IPS DF 6.9 (cell line): ENCODE data around the gene TRAF3.

Experiments used
- DNase-seq: peaks from one replicate; pipeline ENCODE4 v3.0.0-alpha.2; 2013; ENCODE audit warnings: low read depth, low spot score
- H3K27ac ChIP-seq: one replicate; pipeline ENCODE4 v1.5.1; 2013; ENCODE audit warnings: low read length, control low read depth
- H3K27me3 ChIP-seq: 2 replicates; pipeline ENCODE4 v1.6.1; 2013; ENCODE audit warnings: mild to moderate bottlenecking, low read length; ENCODE audit not compliant: control insufficient read depth, insufficient read depth
- H3K36me3 ChIP-seq: 2 replicates; pipeline ENCODE4 v1.6.1; 2013; ENCODE audit warnings: low read length; ENCODE audit not compliant: control insufficient read depth, insufficient read depth
- H3K4me1 ChIP-seq: 2 replicates; pipeline ENCODE4 v1.6.1; 2013; ENCODE audit warnings: low read length; ENCODE audit not compliant: control insufficient read depth, insufficient read depth
- H3K4me3 ChIP-seq: 2 replicates; pipeline ENCODE4 v1.5.1; 2013; ENCODE audit warnings: mild to moderate bottlenecking, low read length
- H3K9me3 ChIP-seq: 2 replicates; pipeline ENCODE4 v1.6.1; 2013; ENCODE audit warnings: low read length, inconsistent platforms; ENCODE audit not compliant: control insufficient read depth, insufficient read depth
- WGBS: extraction: QIAGEN DNeasy Blood & Tissue Kit; methylation state at CpG from one replicate; pipeline ENCODE4 v1.1.7; 2013; ENCODE audit warnings: mixed read lengths, missing lambda C conversion rate; ENCODE audit not compliant: insufficient read length, insufficient coverage; 5-methylcytosine and 5-hydroxymethylcytosine counted together

TRAF3 gene

GRCh38 chr14:102809870-102810269 lies 32.6 kb downstream of the TRAF3 start:
- no peaks in the 10 kb centered on the region for H3K36me3 ChIP-seq
- no CpG with 5 or more reads among the region's 3 CpGs for WGBS
- H3K9me3 ChIP-seq = no peaks in the 10 kb centered on the region
- H3K27ac ChIP-seq = no peak overlapping the region
- no peak for DNase-seq
- H3K27me3 ChIP-seq = no peaks in the 10 kb centered on the region
- peaks cover 1% of the 10 kb centered on the region; the same call in 1 of the 2 replicates for H3K4me1 ChIP-seq
- H3K4me3 ChIP-seq = no peak overlapping the region

GRCh38 chr14:102810523-102810922 lies 33.3 kb downstream of the TRAF3 start:
- Histone ChIP-seq H3K27ac (no peak overlapping the region), H3K9me3 (no peaks in the 10 kb centered on the region), H3K4me3 (no peak overlapping the region), H3K27me3 (no peaks in the 10 kb centered on the region), H3K36me3 (no peaks in the 10 kb centered on the region), H3K4me1 (peaks cover 1% of the 10 kb centered on the region; the same call in 1 of the 2 replicates)
- DNase-seq = no peak
- WGBS = no CpG with 5 or more reads among the region's 3 CpGs

- Histone ChIP-seq H3K27ac (no peak overlapping the region), H3K36me3 (no peaks in the 10 kb centered on the region), H3K27me3 (no peaks in the 10 kb centered on the region), H3K4me3 (no peak overlapping the region), H3K9me3 (no peaks in the 10 kb centered on the region), H3K4me1 (no peaks in the 10 kb centered on the region)
- WGBS = no CpG with 5 or more reads among the region's 12 CpGs
- DNase-seq = no peak
Observed at GRCh38 chr14:102811254-102811963, 34.2 kb downstream of the TRAF3 start.

GRCh38 chr14:102811971-102812370 lies 34.7 kb downstream of the TRAF3 start:
- WGBS = no CpG with 5 or more reads among the region's 2 CpGs
- Histone ChIP-seq H3K4me1 (no peaks in the 10 kb centered on the region), H3K36me3 (no peaks in the 10 kb centered on the region)

GRCh38 chr14:102813691-102814090 lies 36.4 kb downstream of the TRAF3 start:
- WGBS = no CpG with 5 or more reads among the region's 5 CpGs
- Histone ChIP-seq H3K4me3 (no peak overlapping the region), H3K9me3 (no peaks in the 10 kb centered on the region), H3K27me3 (no peaks in the 10 kb centered on the region), H3K4me1 (no peaks in the 10 kb centered on the region), H3K27ac (no peak overlapping the region), H3K36me3 (no peaks in the 10 kb centered on the region)
- DNase-seq = no peak

More at GRCh38 chr14:102811971-102812370, 34.7 kb downstream of the TRAF3 start:
- no peaks in the 10 kb centered on the region for H3K9me3 ChIP-seq
- no peaks in the 10 kb centered on the region for H3K27me3 ChIP-seq
- H3K4me3 ChIP-seq = no peak overlapping the region
- no peak overlapping the region for H3K27ac ChIP-seq
- no peak for DNase-seq

- no peak overlapping the region for H3K4me3 ChIP-seq
Observed at GRCh38 chr14:102817318-102817717, 40.1 kb downstream of the TRAF3 start.

GRCh38 chr14:102817942-102818940 lies 41.0 kb downstream of the TRAF3 start:
- Histone ChIP-seq H3K36me3 (no peaks in the 10 kb centered on the region), H3K4me3 (no peak overlapping the region), H3K27me3 (no peaks in the 10 kb centered on the region), H3K9me3 (no peaks in the 10 kb centered on the region), H3K4me1 (peaks cover 9% of the 10 kb centered on the region; the same call in 1 of the 2 replicates), H3K27ac (no peak overlapping the region)
- no CpG with 5 or more reads among the region's 10 CpGs for WGBS
- no peak for DNase-seq

More at GRCh38 chr14:102817318-102817717, 40.1 kb downstream of the TRAF3 start:
- Histone ChIP-seq H3K9me3 (no peaks in the 10 kb centered on the region), H3K27ac (no peak overlapping the region), H3K27me3 (no peaks in the 10 kb centered on the region), H3K36me3 (no peaks in the 10 kb centered on the region), H3K4me1 (peaks cover 9% of the 10 kb centered on the region; the same call in 1 of the 2 replicates)
- no CpG with 5 or more reads among the region's 2 CpGs for WGBS
- no peak for DNase-seq

GRCh38 chr14:102819176-102819628 lies 42.0 kb downstream of the TRAF3 start:
- Histone ChIP-seq H3K4me3 (no peak overlapping the region), H3K36me3 (no peaks in the 10 kb centered on the region), H3K27ac (no peak overlapping the region), H3K9me3 (no peaks in the 10 kb centered on the region), H3K4me1 (peaks cover 9% of the 10 kb centered on the region; the same call in 1 of the 2 replicates), H3K27me3 (no peaks in the 10 kb centered on the region)
- no peak for DNase-seq
- WGBS = no CpG with 5 or more reads among the region's 9 CpGs

GRCh38 chr14:102819747-102820330 lies 42.6 kb downstream of the TRAF3 start:
- Histone ChIP-seq H3K36me3 (no peaks in the 10 kb centered on the region), H3K9me3 (no peaks in the 10 kb centered on the region), H3K4me3 (no peak overlapping the region), H3K27me3 (no peaks in the 10 kb centered on the region), H3K27ac (no peak overlapping the region), H3K4me1 (peaks cover 9% of the 10 kb centered on the region; the same call in 1 of the 2 replicates)
- WGBS = no CpG with 5 or more reads among the region's 15 CpGs
- no peak for DNase-seq

GRCh38 chr14:102821252-102821651 lies 44.0 kb downstream of the TRAF3 start:
- no peak for DNase-seq
- H3K9me3 ChIP-seq = no peaks in the 10 kb centered on the region
- H3K27me3 ChIP-seq = no peaks in the 10 kb centered on the region
- whole genome bisulfite sequencing = no CpG with 5 or more reads among the region's 5 CpGs
- peaks cover 9% of the 10 kb centered on the region; the same call in 1 of the 2 replicates for H3K4me1 ChIP-seq
- no peak overlapping the region for H3K27ac ChIP-seq
- H3K36me3 ChIP-seq = no peaks in the 10 kb centered on the region
- H3K4me3 ChIP-seq = no peak overlapping the region
